ENCODE measurements around the gene CADPS2.

Gene CADPS2

GRCh38 chr7:122869260-122869659, 17.0 kb downstream of the CADPS2 start:
- no peaks in the 10 kb centered on the region for H3K9me3 ChIP-seq (ENCODE audit: severe bottlenecking)
- no peak for TF ChIP-seq CTCF (IDR thresholded peaks at IDR 0.05; ENCODE audit: low read depth, low read length)
- no peak overlapping the region for H3K27ac ChIP-seq
- DNase-seq: no peak
- H3K4me3 ChIP-seq (ENCODE audit: low read depth, low read length): no peak overlapping the region
- no peaks in the 10 kb centered on the region for H3K27me3 ChIP-seq (ENCODE audit: insufficient read depth, low read depth, severe bottlenecking)
- H3K36me3 ChIP-seq: no peaks in the 10 kb centered on the region

GRCh38 chr7:122867471-122867980, 18.7 kb downstream of the CADPS2 start:
- Histone ChIP-seq H3K36me3 (no peaks in the 10 kb centered on the region), H3K4me3 (ENCODE audit: low read depth, low read length) (no peak overlapping the region), H3K27ac (no peak overlapping the region), H3K27me3 (ENCODE audit: insufficient read depth, low read depth, severe bottlenecking) (no peaks in the 10 kb centered on the region), H3K9me3 (ENCODE audit: severe bottlenecking) (no peaks in the 10 kb centered on the region)
- no peak for DNase-seq
- TF ChIP-seq CTCF (IDR thresholded peaks at IDR 0.05; ENCODE audit: low read depth, low read length): no peak

- Histone ChIP-seq H3K9me3 (ENCODE audit: severe bottlenecking) (no peaks in the 10 kb centered on the region), H3K4me3 (ENCODE audit: low read depth, low read length) (no peak overlapping the region), H3K36me3 (no peaks in the 10 kb centered on the region), H3K27ac (no peak overlapping the region), H3K27me3 (ENCODE audit: insufficient read depth, low read depth, severe bottlenecking) (no peaks in the 10 kb centered on the region)
- no peak for TF ChIP-seq CTCF (IDR thresholded peaks at IDR 0.05; ENCODE audit: low read depth, low read length)
- no peak for DNase-seq
Measured at GRCh38 chr7:122864838-122865237, 21.4 kb downstream of the CADPS2 start.

GRCh38 chr7:122864016-122864415, 22.2 kb downstream of the CADPS2 start:
- no peak overlapping the region for H3K4me3 ChIP-seq (ENCODE audit: low read depth, low read length)
- DNase-seq: no peak
- H3K9me3 ChIP-seq (ENCODE audit: severe bottlenecking): no peaks in the 10 kb centered on the region
- H3K27ac ChIP-seq: no peak overlapping the region
- no peak for TF ChIP-seq CTCF (IDR thresholded peaks at IDR 0.05; ENCODE audit: low read depth, low read length)
- H3K36me3 ChIP-seq: no peaks in the 10 kb centered on the region
- H3K27me3 ChIP-seq (ENCODE audit: insufficient read depth, low read depth, severe bottlenecking): no peaks in the 10 kb centered on the region

- H3K36me3 ChIP-seq: no peaks in the 10 kb centered on the region
- no peaks in the 10 kb centered on the region for H3K9me3 ChIP-seq (ENCODE audit: severe bottlenecking)
- DNase-seq: no peak
- H3K27me3 ChIP-seq (ENCODE audit: insufficient read depth, low read depth, severe bottlenecking): no peaks in the 10 kb centered on the region
- no peak overlapping the region for H3K27ac ChIP-seq
- H3K4me3 ChIP-seq (ENCODE audit: low read depth, low read length): no peak overlapping the region
- TF ChIP-seq CTCF (IDR thresholded peaks at IDR 0.05; ENCODE audit: low read depth, low read length): no peak
Measured at GRCh38 chr7:122858320-122858719, 27.9 kb downstream of the CADPS2 start.

- Histone ChIP-seq H3K4me3 (ENCODE audit: low read depth, low read length) (no peak overlapping the region), H3K27me3 (ENCODE audit: insufficient read depth, low read depth, severe bottlenecking) (no peaks in the 10 kb centered on the region), H3K27ac (no peak overlapping the region), H3K36me3 (no peaks in the 10 kb centered on the region), H3K9me3 (ENCODE audit: severe bottlenecking) (no peaks in the 10 kb centered on the region)
- DNase-seq: no peak
- TF ChIP-seq CTCF (IDR thresholded peaks at IDR 0.05; ENCODE audit: low read depth, low read length): no peak
Measured at GRCh38 chr7:122850528-122850927, 35.7 kb downstream of the CADPS2 start.
